Subcutaneous adipose tissue (tissue), 4 donors: Measurements from ENCODE around the gene IL1RL1. TPM values are rescaled to one million over a fixed set of nuclear protein-coding genes. Genes with fewer than 3 reads are reported as not detected.

Experiments used
- CTCF ChIP-seq: fragments of 450-650 bp; IDR thresholded peaks from one replicate; pipeline ENCODE4 v1.5.1; 2016; ENCODE audit warnings: low read depth, mild to moderate bottlenecking, control low read depth, antibody characterized with exemption, moderate library complexity
- total RNA-seq, 4 donors: library from RNA; depleted of rRNA; stranded (reverse); fragments of >200 nt; gene quantifications; one replicate each; pipeline ENCODE4 v1.1.0, GENCODE V29; 2016

The IL1RL1 gene
- total RNA-seq, 4 donors from 2014 or later = 15.8 to 25.1 (median 17.2) TPM

- TF ChIP-seq CTCF = no peak
Measured at GRCh38 chr2:102271844-102272243, 39.5 kb upstream of the IL1RL1 start.

- no peak for TF ChIP-seq CTCF
Measured at GRCh38 chr2:102273619-102274211, 37.6 kb upstream of the IL1RL1 start.

GRCh38 chr2:102276549-102277201, 34.7 kb upstream of the IL1RL1 start:
- TF ChIP-seq CTCF = no peak

- TF ChIP-seq CTCF = no peak
Measured at GRCh38 chr2:102277202-102277700, 34.1 kb upstream of the IL1RL1 start.

- TF ChIP-seq CTCF = no peak
Measured at GRCh38 chr2:102278720-102279390, 32.5 kb upstream of the IL1RL1 start.

GRCh38 chr2:102279391-102279735, 32.0 kb upstream of the IL1RL1 start:
- TF ChIP-seq CTCF = no peak

GRCh38 chr2:102282678-102283091, 28.7 kb upstream of the IL1RL1 start:
- no peak for TF ChIP-seq CTCF
